ENCODE results near the gene KLF13. TPM values are rescaled to one million over a fixed set of nuclear protein-coding genes. Genes with fewer than 3 reads are reported as not detected.

Gene KLF13
- total RNA-seq, 2 experiments from 2014 or later = 134 to 145 TPM

- Mint-ChIP-seq H3K4me1 (ENCODE audit: low read depth) (peaks cover 34% of the 10 kb centered on the region), H3K36me3 (no peaks in the 10 kb centered on the region), H3K9me3 (peaks cover 5% of the 10 kb centered on the region), H3K27me3 (no peaks in the 10 kb centered on the region), H3K27ac (peak overlapping the region; percentile 87), H3K4me3 (peak overlapping the region; percentile 87)
- POLR2A ChIA-PET = interaction anchor here (0.6 to 1.6 kb wide), 15 partner anchors 12 to 186 kb away, joined by 3 to 18 read pairs (median 4); partner anchors contain the start of gene KLF13
- CTCF ChIA-PET = interaction anchor here (0.8 to 1.8 kb wide), 13 partner anchors 10 to 178 kb away, joined by 3 to 21 read pairs (median 5); partner anchors contain the start of gene KLF13
- intact Hi-C loops (cut with micrococcal nuclease) = loop anchor here (1.0 to 5.0 kb wide), 5 partner anchors 25 to 97 kb away; partner anchors contain the start of gene KLF13
- peak; percentile 90 for DNase-seq
Observed at GRCh38 chr15:31391687-31392671, 65.3 kb downstream of the KLF13 start.

- Mint-ChIP-seq H3K4me1 (ENCODE audit: low read depth) (peaks cover 27% of the 10 kb centered on the region), H3K9me3 (peaks cover 5% of the 10 kb centered on the region), H3K27me3 (no peaks in the 10 kb centered on the region), H3K4me3 (peak overlapping the region; percentile 87), H3K27ac (no peak overlapping the region), H3K36me3 (no peaks in the 10 kb centered on the region)
- ChIA-PET POLR2A (interaction anchor here (0.8 to 1.6 kb wide), 13 partner anchors 12 to 178 kb away, joined by 3 to 18 read pairs (median 4); partner anchors contain the start of gene KLF13), CTCF (interaction anchor here (0.8 to 1.8 kb wide), 12 partner anchors 11 to 179 kb away, joined by 3 to 21 read pairs (median 5); partner anchors contain the start of gene KLF13)
- DNase-seq = no peak
- intact Hi-C loops (cut with micrococcal nuclease) = loop anchor here (1.0 to 5.0 kb wide), 5 partner anchors 26 to 96 kb away; partner anchors contain the start of gene KLF13
Observed at GRCh38 chr15:31392761-31393401, 66.2 kb downstream of the KLF13 start.

GRCh38 chr15:31393444-31394091 lies 66.9 kb downstream of the KLF13 start:
- CTCF ChIA-PET = interaction anchor here (0.6 to 1.7 kb wide), 2 partner anchors 90 to 97 kb away, joined by 3 read pairs; no protein-coding TSS in a partner anchor
- POLR2A ChIA-PET = interaction anchor here (1.2 kb wide), 1 partner anchor 41 kb away, joined by 3 read pairs; no protein-coding TSS in a partner anchor
- H3K4me1 Mint-ChIP-seq (ENCODE audit: low read depth) = peaks cover 29% of the 10 kb centered on the region
- no peak for DNase-seq
- H3K9me3 Mint-ChIP-seq = peaks cover 5% of the 10 kb centered on the region
- H3K4me3 Mint-ChIP-seq = peak overlapping the region; percentile 64
- intact Hi-C loops (cut with micrococcal nuclease) = loop anchor here (2.0 to 5.0 kb wide), 3 partner anchors 27 to 95 kb away; no protein-coding TSS in a partner anchor
- H3K27me3 Mint-ChIP-seq = no peaks in the 10 kb centered on the region
- no peaks in the 10 kb centered on the region for H3K36me3 Mint-ChIP-seq
- H3K27ac Mint-ChIP-seq = no peak overlapping the region

GRCh38 chr15:31396881-31397560 lies 70.4 kb downstream of the KLF13 start:
- POLR2A ChIA-PET = interaction anchor here (1.0 kb wide), 1 partner anchor 38 kb away, joined by 4 read pairs; no protein-coding TSS in a partner anchor

GRCh38 chr15:31397851-31398661 lies 71.4 kb downstream of the KLF13 start:
- H3K27me3 Mint-ChIP-seq = no peaks in the 10 kb centered on the region
- intact Hi-C loops (cut with micrococcal nuclease) = no loop called here
- DNase-seq = no peak
- no peak overlapping the region for H3K27ac Mint-ChIP-seq
- no peak overlapping the region for H3K4me3 Mint-ChIP-seq
- CTCF ChIA-PET = interaction anchor here (0.9 kb wide), 1 partner anchor 28 kb away, joined by 4 read pairs; no protein-coding TSS in a partner anchor
- POLR2A ChIA-PET = interaction anchor here (0.5 to 1.0 kb wide), 3 partner anchors 8 to 128 kb away, joined by 3 to 4 read pairs (median 3); no protein-coding TSS in a partner anchor
- H3K9me3 Mint-ChIP-seq = no peaks in the 10 kb centered on the region
- H3K36me3 Mint-ChIP-seq = no peaks in the 10 kb centered on the region
- peaks cover 28% of the 10 kb centered on the region for H3K4me1 Mint-ChIP-seq (ENCODE audit: low read depth)

More at GRCh38 chr15:31396881-31397560, 70.4 kb downstream of the KLF13 start:
- H3K9me3 Mint-ChIP-seq = no peaks in the 10 kb centered on the region
- CTCF ChIA-PET = interaction anchor here (1.6 kb wide), 1 partner anchor 38 kb away, joined by 3 read pairs; no protein-coding TSS in a partner anchor
- no peaks in the 10 kb centered on the region for H3K27me3 Mint-ChIP-seq
- no peak for DNase-seq
- H3K27ac Mint-ChIP-seq = no peak overlapping the region
- H3K36me3 Mint-ChIP-seq = no peaks in the 10 kb centered on the region
- no peak overlapping the region for H3K4me3 Mint-ChIP-seq
- peaks cover 30% of the 10 kb centered on the region for H3K4me1 Mint-ChIP-seq (ENCODE audit: low read depth)
- intact Hi-C loops (cut with micrococcal nuclease) = no loop called here

GRCh38 chr15:31398677-31399301 lies 72.2 kb downstream of the KLF13 start:
- Mint-ChIP-seq H3K4me3 (no peak overlapping the region), H3K9me3 (no peaks in the 10 kb centered on the region), H3K27me3 (no peaks in the 10 kb centered on the region), H3K4me1 (ENCODE audit: low read depth) (peaks cover 25% of the 10 kb centered on the region), H3K27ac (no peak overlapping the region), H3K36me3 (no peaks in the 10 kb centered on the region)
- DNase-seq = peak; percentile 51
- intact Hi-C loops (cut with micrococcal nuclease) = no loop called here
- CTCF ChIA-PET = interaction anchor here (0.9 to 1.7 kb wide), 3 partner anchors 29 to 90 kb away, joined by 4 to 6 read pairs (median 4); no protein-coding TSS in a partner anchor
- POLR2A ChIA-PET = interaction anchor here (0.5 to 0.7 kb wide), 3 partner anchors 9 to 127 kb away, joined by 3 read pairs; no protein-coding TSS in a partner anchor

GRCh38 chr15:31399544-31400171 lies 73.0 kb downstream of the KLF13 start:
- POLR2A ChIA-PET = interaction anchor here (0.7 kb wide), 2 partner anchors 36 to 72 kb away, joined by 3 read pairs; no protein-coding TSS in a partner anchor
- Mint-ChIP-seq H3K4me1 (ENCODE audit: low read depth) (peaks cover 27% of the 10 kb centered on the region), H3K9me3 (peaks cover 4% of the 10 kb centered on the region), H3K4me3 (no peak overlapping the region), H3K27me3 (no peaks in the 10 kb centered on the region), H3K27ac (no peak overlapping the region), H3K36me3 (no peaks in the 10 kb centered on the region)
- CTCF ChIA-PET = interaction anchor here (1.3 to 1.7 kb wide), 2 partner anchors 35 to 89 kb away, joined by 4 to 6 read pairs; no protein-coding TSS in a partner anchor
- intact Hi-C loops (cut with micrococcal nuclease) = no loop called here
- peak; percentile 40 for DNase-seq

- H3K9me3 Mint-ChIP-seq = peaks cover 4% of the 10 kb centered on the region
- H3K36me3 Mint-ChIP-seq = no peaks in the 10 kb centered on the region
- no peak overlapping the region for H3K27ac Mint-ChIP-seq
- peaks cover 34% of the 10 kb centered on the region for H3K4me1 Mint-ChIP-seq (ENCODE audit: low read depth)
- POLR2A ChIA-PET = no interaction called here
- H3K27me3 Mint-ChIP-seq = no peaks in the 10 kb centered on the region
- intact Hi-C loops (cut with micrococcal nuclease) = no loop called here
- no peak for DNase-seq
- CTCF ChIA-PET = interaction anchor here (1.7 kb wide), 1 partner anchor 34 kb away, joined by 6 read pairs; no protein-coding TSS in a partner anchor
- no peak overlapping the region for H3K4me3 Mint-ChIP-seq
Observed at GRCh38 chr15:31400222-31400927, 73.7 kb downstream of the KLF13 start.

GRCh38 chr15:31401282-31401681 lies 74.6 kb downstream of the KLF13 start:
- Mint-ChIP-seq H3K4me3 (no peak overlapping the region), H3K27me3 (no peaks in the 10 kb centered on the region), H3K27ac (no peak overlapping the region), H3K9me3 (peaks cover 4% of the 10 kb centered on the region), H3K4me1 (ENCODE audit: low read depth) (peaks cover 41% of the 10 kb centered on the region), H3K36me3 (no peaks in the 10 kb centered on the region)
- intact Hi-C loops (cut with micrococcal nuclease) = no loop called here
- CTCF ChIA-PET = no interaction called here
- POLR2A ChIA-PET = no interaction called here
- DNase-seq = no peak

All from activated CD4-positive, alpha-beta memory T cell treated with anti-CD3 and anti-CD28 coated beads for 36 hours (primary cell).